GM21619 (cell line): ENCODE results near the gene SFSWAP.
A peak's percentile ranks its signal among the peaks of the same experiment; 100 is the strongest.
"Not testable (repeated sequence)": the region's sequence is repeated elsewhere in the genome, so short reads cannot be mapped to it uniquely, and the experiment has no call there.

ENCODE experiments used
- ATAC-seq: cut with Tn5 transposase; IDR thresholded peaks from one replicate; pipeline ENCODE4 v1.9.1; 2021; ENCODE audit not compliant: unreplicated experiment

SFSWAP gene

DNA sequence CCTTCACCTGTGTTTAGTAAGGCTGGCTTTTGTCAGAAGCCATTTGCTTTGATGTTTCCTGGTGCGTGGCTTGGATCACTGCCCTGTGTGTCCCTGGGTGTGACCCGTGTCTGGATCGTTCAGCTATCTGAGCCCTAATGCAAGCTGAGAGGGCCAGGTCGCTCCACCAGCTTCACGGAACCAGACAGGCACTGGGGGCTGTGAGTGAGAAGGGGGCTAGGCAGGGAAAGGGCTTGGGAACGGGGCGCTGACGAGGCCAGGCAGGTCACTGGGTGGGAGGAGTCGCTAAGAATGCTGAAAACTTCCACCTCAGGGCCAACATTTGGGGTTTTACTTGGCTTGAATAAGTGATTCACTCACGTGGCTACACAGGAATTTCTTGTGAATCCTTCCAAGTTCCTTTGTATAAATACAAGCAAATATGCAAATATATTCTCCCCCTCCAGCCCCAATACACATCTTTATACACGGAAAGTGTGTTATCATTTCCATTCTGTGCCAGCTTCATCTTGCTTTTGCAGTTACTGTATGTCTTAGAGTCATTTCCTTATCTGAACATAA lies 93.2 kb downstream of the SFSWAP start:
- no peak for ATAC-seq

DNA sequence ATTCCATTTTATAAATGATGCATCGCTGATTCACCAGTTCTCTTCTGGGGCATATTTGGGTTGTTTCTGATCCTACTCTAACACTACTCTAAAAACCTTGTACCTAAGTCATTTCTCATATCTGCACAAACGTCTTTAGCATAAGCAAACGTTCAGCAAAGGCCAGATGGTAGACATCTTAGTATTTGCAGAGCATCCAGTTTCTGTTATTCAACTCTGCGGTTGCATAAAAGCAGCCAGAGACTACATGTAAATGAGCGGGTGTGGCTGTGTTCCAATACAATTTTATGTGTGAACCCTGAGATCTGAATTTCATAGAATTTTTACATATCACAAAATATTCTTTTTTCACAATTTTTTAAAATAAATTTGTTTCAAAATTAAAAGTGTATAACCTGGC lies 94.5 kb downstream of the SFSWAP start:
- no peak for ATAC-seq

DNA sequence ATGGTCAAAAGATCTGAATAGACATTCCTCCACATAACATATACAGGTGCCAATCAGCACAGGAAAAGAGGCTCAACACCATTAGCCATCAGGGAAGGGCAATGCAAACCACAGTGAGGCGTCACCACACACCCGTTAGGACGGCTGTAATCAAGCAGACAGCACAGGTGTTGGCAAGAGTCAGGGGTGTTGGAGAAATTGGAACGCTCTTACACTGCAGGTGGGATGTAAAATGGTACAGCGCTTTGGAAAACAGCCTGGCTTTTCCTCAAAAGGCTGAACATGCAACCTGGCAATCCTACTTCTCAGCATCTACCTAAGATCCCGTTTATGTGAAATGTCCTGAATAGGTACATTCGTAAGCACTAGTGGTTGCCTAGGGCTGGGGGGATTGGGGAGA lies 95.8 kb downstream of the SFSWAP start:
- no peak for ATAC-seq

DNA sequence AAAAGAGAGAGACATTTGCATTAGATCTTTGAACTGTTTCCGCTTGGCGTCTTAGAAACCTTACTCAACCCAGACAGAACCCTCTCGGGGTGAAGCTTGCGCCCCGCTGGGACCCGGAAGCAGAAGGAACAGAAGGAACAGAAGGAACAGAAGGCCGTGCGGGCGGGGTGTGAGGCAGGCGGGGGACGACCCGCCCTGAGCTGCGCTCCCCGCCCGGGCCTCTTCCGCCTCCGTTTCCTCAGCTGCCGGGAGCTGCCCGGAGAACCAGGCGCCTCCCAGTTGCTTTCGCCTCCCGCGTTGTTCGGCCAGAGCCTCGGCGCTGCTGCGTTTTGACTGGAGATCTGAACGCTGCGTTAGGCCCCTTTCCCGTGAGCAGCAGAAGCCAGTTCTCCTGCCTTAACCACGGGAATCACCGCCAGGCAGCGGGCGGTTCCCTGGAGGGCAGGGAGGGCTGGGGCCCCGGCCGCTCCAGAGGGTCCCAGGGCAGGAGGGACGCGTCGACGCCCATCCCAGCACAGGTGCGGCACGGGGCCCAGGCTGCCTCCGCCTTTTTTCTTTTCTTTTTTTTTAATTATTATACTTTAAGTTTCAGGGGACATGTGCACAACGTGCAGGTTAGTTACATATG lies 98.0 kb downstream of the SFSWAP start:
- no peak for ATAC-seq

DNA sequence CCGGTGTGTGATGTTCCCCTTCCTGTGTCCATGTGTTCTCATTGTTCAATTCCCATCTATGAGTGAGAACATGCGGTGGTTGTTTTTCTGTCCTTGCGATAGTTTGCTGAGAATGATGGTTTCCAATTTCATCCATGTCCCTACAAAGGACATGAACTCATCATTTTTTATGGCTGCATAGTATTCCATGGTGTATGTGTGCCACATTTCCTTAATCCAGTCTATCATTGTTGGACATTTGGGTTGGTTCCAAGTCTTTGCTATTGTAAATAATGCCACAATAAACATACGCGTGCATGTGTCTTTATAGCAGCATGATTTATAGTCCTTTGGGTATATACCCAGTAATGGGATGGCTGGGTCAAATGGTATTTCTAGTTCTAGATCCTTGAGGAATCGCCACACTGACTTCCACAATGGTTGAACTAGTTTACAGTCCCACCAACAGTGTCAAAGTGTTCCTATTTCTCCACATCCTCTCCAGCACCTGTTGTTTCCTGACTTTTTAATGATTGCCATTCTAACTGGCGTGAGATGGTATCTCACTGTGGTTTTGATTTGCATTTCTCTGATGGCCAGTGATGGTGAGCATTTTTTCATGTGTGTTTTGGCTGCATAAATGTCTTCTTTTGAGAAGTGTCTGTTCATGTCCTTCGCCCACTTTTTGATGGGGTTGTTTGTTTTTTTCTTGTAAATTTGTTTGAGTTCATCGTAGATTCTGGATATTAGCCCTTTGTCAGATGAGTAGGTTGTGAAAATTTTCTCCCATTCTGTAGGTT lies 98.8 kb downstream of the SFSWAP start:
- not testable (repeated sequence) for ATAC-seq

DNA sequence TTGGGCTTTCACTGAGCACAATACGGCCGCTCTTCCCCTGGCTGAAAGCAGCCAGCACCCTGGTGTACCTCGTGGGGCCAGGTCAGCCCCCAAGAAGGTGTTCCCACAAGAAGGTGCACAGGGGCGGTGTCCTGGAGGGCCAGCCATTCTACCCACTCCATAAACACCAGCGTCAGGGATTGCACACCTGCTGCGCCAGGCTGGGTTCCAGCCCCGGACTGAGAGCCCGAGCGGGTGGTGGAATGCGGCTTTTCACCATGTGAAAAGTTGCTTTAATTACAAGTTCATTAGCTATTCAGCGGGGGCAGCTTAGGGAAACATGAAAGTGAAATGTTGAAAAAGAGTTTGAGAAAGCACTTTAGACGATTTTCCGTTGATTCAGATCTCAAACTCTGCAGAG lies 99.8 kb downstream of the SFSWAP start:
- no peak for ATAC-seq

DNA sequence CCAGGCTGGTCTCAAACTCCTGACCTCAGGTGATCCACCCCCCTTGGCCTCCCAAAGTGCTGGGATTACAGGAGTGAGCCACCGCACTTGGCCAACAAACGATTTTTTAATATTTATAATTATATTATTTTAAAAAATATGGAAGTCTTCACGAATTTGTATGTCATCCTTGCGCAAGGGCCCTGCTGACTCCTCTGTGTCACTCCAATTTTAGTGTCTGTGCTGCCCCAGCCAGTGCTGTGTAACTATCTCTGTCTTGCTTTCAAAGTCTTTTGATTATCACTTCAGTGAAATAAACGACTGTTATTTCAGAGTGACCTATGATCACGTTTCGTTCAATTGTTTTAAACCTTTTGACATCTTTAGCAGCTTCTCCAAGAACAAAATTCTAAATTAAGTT lies 104.2 kb downstream of the SFSWAP start:
- ATAC-seq, result no peak

DNA sequence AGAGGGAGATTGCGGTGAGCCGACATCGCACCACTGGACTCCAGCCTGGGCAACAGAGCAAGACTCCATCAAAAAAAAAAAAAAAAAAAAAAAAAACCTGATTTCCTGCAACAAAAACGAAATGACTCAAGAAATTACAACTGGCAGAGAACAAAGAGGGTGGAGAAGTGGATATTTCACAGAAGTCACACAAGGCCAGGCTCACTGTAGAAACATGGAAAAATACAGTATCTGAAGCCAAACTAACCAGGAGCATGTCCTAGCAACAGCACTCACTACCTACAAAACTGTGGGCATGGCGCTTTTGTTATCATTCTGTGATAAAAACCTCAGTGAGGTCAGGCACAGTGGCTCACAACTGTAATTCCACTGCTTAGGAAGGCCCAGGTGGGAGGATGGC lies 105.6 kb downstream of the SFSWAP start:
- no peak for ATAC-seq

DNA sequence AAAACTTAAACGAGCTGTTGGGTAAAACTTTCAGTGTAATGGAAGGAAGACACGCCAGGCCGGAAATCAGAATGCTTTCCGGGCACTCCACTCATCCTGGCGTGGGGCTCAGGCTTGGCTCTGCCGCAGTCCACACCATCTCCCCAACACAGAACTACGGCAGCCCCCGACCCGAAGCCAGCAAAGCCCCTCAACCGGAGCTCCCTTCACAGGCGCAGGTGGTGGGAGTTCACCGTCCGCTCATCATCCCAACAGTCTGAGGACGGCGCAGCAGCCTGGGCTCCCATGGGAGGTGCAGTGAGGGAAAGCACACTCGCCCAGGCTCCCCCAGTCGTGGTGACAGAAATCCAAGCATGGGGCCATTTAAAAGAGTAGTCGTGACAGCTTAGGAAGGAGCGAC lies 106.4 kb downstream of the SFSWAP start:
- no peak for ATAC-seq

DNA sequence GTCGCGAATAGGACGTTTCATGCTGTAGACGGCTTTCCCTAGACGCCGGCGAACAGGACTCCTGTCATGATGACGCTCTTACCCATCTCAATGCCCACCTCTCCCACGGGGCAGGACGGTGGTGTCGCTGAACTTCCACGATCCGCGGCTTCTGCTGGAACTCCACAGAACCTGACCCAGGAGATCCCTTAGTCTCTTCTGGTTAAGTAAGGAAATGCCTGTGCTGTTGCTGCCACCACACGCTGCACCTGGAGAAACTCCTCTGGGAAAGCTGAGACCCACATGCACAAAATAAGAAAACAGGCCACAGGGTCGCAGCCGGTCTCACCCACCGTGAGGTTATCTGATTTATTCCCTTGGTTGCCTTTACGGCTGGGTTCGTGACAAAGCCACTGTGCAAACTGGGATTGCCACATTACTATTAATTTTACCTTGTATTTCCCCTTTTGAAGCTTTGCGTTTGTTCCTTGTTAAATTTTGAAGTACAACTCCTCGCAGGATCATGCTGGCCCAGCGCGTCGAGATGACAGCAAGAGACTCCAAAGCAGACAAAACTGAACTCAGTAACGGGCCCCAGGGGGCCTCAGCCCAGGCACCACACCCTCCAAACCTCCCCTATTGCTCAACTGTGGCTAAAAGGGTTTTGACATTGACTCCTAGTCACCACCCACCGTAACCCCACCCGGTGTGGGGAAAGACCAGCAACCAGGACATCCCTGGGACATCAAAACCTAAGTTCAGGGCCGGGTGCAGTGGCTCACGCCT lies 108.1 kb downstream of the SFSWAP start:
- ATAC-seq, result no peak

DNA sequence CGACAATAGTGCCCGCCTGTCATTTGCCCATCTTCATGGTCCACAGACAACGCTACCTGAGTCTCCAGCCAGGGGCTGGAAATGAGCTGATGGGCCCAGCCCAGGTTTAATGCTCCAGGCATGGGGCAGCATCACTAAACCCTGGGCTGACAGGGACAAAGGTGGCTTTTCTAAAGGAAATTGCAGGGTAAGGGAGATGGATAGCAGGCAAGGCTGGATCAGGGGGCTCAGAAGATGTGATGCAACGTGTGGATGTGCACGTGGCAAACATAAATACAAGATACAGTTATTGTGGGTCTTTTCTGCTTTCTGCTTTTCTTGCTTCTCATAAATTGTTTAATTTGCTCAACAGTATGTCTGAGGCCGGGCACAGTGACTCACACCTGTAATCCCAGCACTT lies 113.6 kb downstream of the SFSWAP start:
- no peak for ATAC-seq

DNA sequence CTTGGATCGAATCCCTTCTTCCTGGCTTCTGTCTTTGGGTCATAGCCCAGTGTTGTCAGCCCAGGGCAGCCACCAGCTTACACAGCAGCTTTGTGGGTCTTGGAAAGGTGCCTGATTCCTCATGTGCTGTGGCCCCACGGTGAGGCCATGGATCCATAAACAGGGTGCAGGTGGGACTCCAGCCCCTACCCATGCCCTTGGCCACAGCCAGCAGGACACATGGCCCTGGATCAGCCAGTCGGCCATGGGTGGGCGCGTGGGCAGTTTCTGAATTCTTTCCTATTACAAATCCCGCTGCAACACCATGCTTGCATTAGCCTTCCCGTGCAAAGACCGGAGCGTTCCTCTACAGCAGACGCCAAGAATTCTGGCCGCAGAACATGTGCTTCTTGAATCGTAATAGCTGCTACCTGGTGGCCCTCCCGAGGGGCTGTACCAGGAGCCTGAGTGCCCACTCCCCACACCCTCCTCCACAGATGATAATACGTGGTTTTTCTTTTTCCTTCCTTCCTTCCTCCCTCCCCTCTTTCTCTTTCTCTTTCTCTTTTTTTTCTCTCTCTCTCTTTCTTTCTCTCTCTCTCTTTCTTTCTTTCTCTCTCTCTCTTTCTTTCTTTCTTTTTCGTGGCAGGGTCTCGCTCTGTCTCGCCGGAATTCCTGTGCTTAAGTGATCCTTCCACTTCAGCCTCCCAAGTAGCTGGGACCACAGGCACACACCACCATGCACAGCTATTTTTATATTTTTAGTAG lies 114.4 kb downstream of the SFSWAP start:
- no peak for ATAC-seq

DNA sequence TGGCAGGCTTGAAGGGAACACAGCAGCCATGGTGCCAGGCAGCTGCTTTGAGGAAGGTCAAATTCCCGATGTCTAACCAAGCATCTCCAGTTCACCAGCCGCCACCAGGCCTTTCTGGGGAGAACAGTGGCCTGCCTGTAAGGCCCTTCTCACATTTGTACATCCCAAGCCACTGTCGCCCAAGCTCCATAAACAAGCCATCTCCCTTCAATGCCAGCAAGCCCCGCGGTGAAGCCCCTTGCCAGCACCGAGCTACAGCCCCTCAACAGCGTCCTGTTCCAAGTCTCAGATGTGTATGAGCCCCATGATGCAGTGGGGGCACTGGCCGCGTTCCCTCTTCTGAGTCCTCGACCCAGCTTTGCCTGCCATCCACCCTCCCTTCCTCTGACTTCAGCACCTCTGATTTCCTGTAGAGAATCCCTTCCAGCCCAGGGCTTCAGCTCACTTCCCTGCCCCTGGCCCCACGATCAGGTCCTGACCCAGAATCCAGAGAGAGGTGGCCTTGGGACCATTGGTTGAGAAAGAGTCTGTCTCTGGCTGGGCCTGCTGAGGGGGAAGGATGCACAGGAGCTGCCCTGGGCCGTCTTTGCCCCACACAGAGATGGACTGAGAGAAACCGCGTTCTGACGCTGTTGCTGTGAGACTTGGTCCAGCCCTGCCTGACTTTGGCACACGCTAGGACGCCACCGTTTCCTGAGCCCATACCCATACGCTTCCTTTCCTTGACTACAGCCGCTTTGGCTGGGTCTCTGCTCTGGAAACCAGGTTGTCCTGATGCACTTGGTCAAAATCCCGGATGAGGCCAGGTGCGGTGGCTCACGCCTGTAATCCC lies 115.4 kb downstream of the SFSWAP start:
- no peak for ATAC-seq

DNA sequence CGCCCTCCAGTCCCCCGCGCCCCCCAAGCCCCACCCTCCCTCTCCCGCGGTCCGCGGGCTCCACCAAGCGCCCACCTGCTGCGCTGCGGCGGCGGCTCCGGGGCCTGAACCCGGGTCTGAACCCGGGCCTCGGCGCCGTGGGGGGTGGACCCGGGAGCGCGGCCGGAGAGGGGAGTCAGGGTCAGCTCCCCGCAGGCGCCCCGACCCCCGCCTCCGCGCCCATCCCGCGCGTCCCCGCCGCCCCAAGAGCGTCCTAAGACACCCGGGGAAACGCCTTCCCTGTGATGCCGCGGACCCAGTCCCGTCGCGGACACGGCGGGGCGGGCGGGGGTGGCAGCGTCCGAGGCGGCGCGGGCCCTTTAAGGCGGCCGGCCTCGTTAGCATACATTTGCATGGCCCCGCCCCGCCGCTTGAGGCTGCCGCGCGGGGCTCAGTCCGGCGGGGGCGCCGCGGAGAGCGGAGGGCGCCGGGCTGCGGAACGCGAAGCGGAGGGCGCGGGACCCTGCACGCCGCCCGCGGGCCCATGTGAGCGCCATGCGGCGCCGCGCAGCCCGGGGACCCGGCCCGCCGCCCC lies 117.2 kb downstream of the SFSWAP start, which contains the start of gene MMP17:
Gene MMP17, plus strand, starts transcription at position 433 of the 574 bp plus-strand sequence. Its CDS starts 102 bp downstream, at position 535.
- ATAC-seq, result peak; percentile 43

DNA sequence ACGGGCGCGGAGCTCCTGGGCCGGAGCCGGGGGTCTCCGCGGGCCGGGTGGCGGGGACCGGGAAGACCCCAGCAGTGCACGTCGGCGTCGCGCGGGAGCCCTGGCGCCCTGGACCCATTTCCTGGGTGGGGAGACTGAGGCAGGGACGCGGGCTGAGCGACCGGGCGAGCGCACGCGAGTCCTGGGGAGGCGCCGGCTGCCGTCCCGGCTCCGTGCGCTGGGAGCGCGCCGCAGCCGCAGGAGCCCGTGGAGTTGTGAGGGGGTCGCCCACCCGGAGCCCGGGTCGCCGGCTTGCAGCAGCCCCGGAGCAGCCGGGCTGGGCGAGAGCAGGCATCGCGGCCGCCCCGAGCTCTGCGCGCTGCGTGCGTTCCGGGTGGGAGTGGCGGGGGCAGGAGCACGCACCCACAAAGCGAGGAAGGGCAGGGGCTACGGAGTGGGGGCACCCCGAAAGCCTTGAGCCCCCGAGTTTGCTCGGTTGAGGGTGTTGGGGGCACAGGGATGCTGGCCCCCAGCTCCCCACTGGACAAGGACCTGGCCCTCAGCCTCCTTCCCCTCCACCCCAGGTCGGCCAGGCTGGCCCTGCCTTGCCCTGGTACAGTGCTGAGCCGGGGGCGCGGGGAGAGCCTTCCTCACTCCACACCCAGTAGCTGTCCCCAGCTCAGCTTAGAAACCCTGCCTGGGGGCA lies 117.9 kb downstream of the SFSWAP start:
- no peak for ATAC-seq

DNA sequence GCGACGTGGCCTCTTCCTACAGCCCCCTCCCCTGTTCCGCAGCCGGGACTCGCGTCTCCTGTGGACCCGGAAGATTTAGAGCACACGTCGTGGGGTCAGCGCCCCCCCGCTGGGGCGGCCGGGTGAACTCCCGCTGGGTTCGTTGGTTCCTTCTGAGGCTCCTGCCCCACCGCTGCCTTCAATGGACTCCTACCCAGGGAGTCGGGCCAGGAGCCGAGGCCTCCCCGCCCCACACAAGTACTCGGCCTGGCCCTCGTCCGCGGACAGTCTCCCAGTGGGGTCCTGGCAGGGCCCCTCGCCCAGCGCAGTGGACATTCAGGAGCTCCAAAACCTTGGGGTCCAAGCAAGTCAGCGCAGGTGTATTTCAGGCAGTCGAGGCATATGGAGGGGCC lies 118.5 kb downstream of the SFSWAP start:
- no peak for ATAC-seq

DNA sequence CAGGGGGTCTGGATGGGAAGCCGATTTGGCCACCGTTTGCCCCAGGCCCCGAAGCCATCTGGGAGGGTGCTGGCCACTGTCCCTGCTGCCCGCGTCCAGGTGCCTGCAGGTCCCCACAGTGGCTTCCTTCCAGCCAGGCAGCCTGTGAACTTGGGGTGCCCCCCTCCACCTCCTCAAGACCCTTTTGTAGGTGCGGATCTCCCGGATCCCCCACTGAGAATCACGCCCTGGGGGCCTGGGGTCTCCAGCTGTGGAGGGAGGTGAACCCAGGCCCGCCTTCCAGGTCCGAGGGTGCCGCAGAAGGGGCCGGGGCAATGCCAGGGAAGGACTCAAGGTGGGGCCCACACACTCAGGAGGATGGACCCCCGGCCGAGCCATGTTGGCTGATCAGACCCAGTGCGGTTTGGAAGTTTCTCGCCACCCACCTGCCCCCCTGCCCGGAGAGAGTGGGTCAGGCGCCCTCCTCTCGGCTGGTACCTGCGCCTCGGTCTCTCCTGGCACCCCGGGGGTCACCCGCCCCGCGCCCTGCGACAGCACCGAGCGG lies 119.0 kb downstream of the SFSWAP start:
- ATAC-seq, result peak; percentile 4

DNA sequence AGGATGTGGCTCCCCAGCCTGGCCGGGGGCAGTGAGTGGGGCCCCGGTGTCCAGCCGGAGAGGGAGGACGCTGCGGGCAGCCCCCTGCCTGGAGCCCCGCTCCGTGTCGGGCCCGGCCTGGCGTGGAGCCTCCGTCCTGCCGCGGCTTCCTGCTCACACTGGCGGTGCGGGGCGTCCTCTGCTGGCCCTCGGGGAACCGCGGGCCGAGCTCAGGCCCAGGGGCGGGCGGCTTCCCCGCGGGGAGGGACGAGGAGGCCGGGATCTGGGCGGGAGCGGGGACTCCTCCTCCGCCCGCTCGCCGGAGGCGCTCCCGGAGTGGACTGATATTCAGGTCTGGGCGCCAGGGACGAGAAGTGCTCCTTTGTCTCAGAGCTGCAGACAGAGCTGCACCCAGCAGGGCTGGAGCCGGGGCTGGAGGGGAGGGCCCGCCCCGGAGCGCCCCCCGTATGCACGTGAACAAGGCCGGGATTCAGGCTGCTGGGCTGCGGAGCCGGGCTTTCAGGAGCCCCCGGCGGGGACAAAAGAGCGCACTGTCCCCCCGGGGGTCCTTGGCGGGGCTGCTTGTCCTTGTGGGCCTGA lies 119.5 kb downstream of the SFSWAP start:
- peak; percentile 44 for ATAC-seq
